COR-L47 (cell line): ENCODE data around the gene RAPGEF1.
"Not testable (repeated sequence)": the region's sequence is repeated elsewhere in the genome, so short reads cannot be mapped to it uniquely, and the experiment has no call there.

ENCODE experiments used
- DNase-seq: peaks from one replicate; lab custom pipeline; 2025; lab: John Stamatoyannopoulos, UW

Gene RAPGEF1

DNA sequence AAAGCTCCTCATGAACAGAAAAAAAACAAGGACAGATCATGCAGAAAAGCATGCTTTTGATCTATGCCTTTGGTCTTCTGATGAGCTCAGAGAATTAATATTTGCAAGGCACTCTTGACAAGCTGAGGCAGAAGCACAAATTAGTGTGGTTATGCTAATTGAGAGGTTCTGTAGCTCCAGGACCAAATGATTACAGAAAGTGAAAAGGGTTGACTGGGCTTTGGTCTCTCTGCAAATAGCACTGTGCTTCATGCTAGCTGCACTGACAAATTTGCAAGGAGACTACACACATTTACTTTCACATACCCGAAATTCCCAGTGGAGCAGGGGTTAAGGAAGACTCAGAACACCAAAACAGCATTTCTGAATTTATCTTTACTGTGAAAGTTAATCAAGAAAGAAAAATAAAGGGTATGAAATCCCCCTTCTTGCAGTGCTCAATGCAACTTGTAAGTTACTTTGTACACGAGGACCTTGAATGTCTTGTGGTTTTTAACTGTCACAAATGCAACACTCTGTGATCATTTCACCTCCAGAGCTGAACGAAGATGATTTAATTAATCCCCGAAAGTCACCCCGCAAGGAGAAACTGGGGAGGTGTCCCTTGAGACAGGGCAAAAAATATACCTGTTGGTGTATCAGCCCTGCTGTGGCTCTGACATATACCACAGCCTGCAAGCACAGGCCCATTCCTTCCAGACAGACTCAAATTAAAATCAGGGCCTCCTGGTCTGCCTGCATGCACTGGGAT is 11.9 kb downstream of the RAPGEF1 start:
- no peak for DNase-seq

DNA sequence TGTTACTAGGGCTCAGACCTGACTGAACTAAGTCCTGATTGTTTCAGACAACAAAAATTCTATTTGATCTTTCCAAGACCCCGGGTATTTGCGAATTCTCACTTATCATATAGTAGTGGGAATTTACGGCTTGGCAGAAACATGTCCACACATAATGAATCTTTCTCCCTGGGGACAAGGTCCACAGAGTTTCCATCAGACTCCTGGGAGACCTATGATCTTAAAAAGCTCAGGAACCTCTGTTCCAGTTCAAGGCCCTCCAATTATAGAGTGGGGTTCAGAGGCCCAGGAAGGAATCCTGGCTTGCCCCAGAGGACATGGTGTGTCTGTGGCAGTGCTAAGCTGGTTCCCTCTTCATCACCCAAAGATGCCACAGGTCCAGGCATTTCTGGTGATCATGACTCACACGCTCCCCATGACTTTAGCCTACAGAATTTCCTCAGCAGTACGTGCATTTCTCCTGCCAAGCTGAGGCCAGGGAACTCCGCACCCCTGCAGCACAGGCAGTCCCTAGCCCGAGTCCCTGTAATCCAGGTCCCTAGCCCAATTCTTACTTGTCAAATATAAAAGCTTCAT is 12.6 kb downstream of the RAPGEF1 start:
- no peak for DNase-seq

DNA sequence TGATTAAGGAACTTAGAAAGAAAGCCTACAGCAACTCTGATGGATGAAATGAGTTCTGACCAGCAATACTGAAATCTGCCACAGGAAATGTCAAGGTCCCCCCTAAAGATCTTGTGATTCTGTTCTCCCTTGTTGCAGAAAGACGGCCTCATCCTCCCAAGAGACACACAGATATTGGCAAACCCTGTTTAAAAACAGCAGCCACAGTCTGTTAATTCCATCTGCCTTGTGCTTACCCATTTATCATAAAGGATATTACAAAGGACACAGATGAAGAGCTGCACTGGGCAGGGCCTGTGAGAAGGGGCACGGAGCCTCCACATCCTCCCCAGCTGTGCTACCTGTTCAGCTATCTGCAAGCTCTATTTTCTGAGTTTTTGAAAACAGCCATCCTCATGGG is 15.2 kb downstream of the RAPGEF1 start:
- no peak for DNase-seq

DNA sequence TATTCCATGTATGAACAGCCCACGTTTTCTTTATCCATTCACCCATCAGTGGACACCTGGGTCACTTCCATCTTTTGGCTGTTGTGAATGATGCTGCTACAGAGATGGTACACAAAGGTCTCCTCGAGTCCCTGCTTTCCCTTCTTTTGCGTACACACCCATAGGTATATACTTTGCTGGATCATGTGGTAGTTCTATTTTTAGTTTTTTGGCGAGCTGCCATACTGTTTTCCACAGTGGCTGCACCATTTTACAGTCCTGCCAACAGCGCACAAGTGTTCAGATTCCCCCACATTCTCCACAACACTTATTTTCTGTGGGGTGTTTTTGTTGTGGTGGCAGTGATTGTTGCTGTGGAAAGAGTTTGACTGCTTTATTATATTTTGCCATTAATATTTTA is 16.2 kb downstream of the RAPGEF1 start:
- no peak for DNase-seq

DNA sequence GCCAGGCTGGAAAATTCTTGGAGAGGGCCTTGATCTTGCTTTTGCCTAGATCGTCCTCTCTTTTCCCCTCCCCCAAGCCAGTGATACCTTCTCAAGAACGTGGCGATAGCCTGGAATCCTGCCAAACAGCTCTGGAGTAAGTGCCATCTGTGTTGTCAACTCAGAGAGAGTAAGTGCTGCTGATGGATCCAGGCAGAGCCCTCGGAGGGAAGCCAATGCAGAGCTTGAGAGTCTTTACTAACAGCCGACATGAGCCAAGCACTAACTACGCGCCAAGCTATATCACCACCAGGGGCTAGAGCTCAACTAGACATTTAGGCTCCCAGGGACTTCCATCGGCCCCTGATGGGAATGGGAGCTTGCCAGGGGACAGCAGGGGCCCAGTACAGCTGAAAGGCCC is 17.6 kb downstream of the RAPGEF1 start:
- no peak for DNase-seq

DNA sequence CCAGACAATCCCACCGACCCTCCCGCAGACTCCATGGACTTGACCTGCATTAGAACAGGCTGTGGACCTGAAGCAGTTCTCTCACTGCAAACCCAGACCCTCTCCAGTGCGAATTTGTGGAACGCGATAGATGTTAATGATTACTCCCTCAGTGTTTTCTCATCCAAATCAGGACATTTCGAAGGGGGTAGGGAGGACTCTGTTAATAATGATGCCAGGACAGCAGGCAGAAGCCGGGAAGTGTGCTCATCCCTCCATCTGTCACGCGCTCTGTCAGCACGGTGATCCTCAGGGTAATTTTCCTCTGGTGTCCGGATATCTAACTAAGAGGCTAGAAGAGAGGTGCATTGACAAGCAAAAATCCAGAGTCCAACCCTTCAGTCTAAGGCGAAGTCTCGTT is 18.8 kb downstream of the RAPGEF1 start:
- no peak for DNase-seq

DNA sequence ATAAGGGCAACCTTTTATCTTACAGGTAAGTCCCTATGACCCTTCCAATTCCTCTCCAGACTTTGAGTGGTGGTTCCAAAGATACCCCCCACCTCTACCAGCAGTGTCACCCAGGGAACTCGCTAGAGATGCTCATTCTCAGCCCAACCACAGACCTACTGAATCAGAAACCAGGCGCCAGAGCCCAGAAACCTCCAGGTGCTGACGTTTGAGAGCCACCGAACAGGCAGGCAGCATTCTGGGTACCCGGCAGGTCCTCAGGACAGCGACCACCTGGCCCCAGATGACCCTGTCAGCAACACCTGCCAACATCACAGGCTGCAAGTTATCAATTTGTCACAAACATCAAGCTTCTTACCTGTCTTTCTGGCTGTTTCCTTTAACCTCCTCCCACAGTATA is 19.5 kb downstream of the RAPGEF1 start:
- no peak for DNase-seq

DNA sequence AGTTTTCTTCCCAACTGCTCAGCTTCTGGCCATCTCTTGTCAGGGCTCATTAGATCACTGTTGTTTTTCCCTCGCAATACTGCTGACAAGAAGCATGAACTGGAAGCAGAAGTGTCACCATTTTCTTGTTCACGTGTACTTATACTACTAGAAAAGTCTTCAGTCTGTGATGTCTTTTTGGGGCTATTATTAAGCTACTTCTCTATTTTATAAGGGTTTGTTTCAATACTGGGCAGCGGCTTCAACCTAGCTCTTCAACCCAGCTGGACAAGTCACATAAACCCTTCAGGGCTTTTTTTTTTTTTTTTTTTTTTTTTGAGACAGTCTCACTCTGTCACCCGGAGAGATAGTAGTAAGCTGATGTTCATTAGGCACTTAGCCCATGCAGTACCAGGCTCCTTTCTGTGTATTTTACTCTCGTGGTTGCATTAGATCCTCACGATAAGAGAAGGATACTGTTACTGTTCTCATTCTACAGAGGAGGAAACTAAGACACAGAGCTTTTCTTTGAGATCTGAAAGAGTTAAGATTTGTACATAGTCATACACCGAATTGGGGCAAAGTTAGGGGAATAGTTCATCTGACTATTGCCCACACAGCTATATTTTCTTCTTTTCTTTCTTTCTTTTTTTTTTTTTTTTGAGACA is 20.5 kb downstream of the RAPGEF1 start:
- no peak for DNase-seq

DNA sequence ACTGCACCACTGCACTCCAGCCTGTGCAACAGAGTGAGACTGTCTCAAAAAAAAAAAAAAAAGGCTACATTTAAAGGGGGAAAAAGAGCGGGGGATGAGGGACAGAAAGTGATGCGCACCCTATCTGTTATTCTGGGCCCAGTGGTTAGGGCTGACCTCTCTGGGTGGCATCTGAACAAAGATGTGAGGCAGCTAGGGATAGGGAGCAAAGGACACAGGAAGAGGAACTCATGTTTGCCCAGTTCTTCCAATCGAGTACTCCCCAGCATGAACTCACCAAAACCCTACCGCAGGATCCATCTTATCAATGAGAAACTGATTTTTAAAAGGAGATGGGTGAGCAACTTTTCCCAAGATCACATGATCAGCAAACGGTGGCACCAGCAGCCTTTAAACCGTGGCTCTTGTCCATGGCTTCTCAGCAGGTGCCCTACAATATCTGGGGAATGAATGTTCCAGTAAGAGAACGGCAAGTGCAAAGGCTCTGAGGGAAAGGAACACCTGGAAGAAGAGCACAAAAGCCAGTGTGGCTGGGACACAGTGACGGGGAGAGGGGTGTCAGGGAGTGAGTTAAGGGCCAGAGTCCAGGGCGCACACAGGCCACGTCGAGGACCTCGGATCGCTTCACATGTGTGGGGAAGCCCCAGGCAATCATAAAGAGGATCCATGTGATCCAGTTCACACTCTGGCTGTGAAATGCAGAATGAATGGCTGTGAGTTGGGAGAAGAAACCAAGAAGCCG is 22.0 kb downstream of the RAPGEF1 start:
- no peak for DNase-seq

DNA sequence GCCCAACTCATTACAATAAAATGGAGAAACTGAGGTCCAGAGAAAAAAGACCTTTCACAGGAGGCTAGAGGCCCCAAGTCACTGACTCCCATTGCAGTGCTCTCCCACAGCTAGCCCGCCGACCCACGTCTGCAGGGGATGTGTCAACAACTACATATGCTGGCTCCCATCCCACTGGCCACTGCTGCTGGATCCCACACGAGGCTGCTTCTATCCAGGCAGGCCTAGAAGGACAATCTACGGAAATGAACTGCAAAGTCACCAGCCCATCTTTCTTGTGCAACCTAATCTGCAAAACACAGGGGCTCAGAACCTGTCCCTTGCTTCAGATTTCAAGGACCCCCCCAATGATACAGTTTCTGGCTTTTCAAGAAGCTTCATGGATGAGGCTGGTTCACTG is 24.0 kb downstream of the RAPGEF1 start:
- DNase-seq: no peak

DNA sequence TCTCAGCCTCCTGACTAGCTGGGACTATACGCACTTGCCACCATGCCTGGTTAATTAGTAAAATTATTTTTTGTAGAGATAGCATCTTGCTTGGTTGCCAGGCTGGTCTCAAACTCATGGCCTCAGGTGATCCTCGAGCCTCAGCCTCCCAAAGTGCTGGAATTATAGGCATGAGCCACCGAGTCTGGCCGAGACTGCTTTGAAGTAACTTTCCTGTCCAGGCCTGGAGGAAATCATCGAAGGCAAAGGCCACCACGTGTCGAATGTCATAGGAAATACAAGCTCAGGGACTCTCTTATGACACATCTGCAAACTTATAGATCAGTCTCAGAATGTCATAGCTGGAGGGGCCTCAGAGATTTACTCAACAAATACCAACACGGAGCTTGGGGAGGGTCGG is 25.1 kb downstream of the RAPGEF1 start:
- no peak for DNase-seq

DNA sequence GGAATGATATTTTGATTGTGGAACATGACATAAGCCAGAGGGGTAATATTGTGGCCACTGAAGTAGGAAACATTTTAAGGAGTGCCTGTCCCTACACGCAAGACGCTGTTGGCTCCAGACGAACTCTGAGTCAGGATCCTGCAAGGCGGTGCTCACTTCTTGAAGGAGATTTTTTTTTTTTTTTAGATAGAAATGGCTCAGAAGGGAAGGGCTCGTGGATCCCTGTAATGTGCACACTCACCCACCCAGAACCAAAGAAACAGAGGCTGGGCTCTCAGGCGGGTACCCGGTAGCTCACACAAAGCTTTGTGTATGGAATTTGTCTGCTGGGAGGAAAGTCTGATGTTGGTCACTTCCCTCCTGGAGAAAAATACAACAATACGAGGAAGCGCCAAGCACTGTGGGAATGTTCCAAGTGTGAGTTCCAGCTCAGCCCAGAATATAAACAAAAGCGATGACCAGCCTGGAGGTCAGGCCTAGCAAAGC is 25.7 kb downstream of the RAPGEF1 start:
- no peak for DNase-seq

DNA sequence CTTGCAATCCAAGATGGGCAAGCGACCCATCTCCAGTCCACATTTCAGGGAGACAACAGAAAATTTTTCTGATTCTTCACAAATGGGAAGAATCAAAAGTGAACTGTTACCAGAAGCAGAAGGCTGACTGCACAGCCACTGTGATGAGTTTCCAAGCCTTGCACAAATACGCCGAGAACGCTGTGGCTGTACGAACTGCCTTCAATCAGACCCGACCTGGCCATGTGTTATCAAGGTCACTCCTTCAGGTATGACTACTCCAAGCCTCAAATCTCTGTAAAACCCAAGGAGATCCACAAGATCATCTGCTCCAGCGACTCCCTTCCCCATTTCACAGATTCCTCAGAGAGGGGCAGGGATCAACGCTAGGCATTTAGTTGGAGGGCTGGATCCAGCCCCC is 26.9 kb downstream of the RAPGEF1 start:
- DNase-seq: no peak

DNA sequence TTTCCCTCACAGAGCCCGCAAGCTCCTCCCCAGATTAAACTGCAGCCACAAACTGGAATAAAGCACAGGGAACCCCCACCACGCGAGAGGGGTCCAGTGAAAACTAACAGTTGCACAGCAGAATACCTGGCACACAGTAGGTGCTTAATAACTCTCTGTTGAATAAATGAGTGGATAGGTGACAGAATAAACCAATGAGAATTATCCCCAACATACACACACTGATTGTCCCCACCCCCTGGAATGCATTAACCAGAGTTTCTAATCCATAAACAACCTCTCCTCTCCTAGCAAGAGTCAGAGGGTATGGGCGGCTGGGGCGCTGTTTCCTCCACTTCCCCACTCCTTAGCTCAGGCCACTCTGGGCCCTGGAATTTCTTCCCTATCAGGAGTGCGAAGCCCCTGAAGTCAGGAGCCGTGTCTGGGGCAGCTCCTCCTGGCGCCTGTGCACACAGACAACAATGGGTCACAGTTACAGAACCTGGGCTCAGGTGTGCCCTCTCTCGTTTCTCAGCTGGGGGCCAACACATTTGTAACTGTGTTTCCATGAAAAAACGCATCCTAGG is 27.6 kb downstream of the RAPGEF1 start:
- no peak for DNase-seq

DNA sequence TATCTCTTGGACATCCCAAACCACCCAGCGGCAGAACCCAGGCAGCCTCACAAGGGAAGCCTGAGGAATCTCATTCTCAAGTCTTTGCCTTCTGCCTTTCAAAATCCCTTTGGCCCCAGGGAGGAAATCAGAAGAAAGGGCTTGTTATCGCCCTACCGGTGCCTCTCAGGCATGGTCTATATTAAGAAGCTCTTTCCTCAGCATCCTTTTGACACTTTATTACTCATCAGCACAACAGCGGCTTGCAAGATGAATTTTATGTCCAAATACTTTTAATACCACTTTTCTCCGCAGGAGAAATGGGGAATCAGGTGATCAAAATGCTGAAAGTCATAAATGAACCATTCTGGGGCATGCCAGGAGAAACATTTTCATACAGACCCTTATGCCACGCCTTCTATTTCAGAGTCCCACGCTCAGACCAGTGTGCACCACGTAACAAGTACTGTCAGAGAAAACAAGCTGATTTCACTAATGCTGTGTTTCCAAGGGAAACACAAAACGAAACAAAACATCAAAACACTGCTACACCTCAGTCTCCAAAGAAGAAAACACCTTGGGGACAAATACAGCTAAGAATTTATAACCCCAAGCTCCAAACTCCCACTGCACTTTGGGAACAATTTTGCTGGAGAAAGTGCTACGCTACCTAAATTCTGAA is 30.0 kb downstream of the RAPGEF1 start:
- no peak for DNase-seq

DNA sequence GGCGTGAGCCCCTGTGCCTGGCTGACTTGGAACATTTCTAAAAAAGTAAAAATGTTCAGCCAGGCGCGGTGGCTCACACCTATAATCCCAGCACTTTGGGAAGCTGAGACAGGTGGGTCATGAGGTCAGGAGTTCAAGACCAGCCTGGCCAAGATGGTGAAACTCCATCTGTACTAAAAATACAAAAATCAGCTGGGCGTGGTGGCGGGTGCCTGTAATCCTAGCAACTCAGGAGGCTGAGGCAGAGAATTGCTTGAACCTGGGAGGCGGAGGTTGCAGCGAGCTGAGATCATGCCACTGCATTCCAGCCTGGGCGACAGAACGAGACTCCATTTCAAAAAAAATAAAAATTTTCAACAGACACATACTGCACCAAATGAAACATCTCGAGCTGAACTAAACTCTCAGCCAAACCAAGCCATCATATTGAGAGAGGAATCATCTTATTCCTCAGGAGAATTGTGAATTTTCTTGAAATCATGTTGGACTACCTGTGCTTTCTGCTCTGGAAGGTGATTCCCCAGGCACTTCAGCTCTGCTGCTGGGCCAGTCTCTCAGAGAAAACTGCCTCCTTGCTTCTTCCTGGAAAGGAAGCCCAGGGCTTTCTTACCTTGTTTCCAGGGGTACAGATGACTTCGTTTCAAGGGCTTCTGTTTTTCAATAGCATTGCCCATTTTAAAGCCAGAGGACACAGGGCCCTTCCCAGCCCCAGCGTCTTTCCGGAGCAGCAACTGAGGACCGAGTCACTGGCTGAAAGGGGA is 30.7 kb downstream of the RAPGEF1 start:
- DNase-seq: not testable (repeated sequence)

DNA sequence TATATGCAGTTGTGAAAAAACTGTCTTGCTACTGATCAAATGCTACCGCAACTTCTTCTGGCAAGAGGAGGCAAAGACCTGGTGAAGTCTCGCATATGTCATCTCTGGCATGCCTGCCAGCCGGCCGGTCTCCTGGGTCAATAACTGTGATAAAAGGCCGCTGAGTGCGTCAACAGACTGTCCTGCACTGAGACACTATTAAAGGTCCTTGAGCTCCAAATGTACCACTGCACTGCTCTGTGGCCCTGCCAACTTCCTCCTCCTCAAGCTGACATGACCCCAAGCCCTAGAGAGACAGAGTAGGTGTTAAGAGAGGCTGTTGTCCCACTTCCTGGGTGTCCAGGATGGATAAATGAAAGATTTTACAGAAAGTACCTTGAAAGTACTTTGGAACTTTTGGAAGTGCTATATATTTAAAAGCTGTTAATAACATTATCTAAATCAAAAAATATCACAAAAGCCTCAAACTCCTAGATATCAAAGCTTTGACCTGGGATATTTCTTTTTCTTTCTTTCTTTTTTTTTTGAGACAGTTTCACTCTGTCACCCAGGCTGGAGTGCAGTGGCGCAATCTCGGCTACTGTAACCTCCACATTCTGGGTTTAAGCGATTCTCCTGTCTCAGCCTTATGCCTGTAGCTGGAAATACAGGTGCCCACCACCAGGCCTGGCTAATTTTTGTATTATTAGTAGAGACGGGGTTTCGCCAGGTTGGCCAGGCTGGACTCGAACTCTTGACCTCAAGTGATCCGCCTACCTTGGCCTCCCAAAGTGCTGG is 31.5 kb downstream of the RAPGEF1 start:
- no peak for DNase-seq

DNA sequence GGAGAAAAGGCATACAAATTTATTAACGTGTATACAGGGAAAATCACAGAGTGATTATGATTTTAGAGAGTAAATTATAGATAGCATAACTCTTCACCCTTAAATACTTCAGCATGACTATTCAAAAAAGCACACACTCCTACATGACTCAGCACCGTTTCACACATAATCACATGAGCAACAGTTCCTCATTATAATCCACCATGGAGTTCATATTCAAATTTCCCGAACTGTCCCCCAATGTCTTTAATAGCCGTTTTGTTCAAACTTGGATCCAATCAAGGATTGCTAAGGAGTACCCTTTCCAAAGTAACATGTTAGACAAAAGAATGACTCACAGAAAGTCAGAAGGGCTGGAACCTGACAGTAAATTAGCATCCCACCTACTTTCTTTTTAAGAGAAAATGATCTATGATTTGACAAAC is 32.1 kb downstream of the RAPGEF1 start:
- DNase-seq: no peak

DNA sequence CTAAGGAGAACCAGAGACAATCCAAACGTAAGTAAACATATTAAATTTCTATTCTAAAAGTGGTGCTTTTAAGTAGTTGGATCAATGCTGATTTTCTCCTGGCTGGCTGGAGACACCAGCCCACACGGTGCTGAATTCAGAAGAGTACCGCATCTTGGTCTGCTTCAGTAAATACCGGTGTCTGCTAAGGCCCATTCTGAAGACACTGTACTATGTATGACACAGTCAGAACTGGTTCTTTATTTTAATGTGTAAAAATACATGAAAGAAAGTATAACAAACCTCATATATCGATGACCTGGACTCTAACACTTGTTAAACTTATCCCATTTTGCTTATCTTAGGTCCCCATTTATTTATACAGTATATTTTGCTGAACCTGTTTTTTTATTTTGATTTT is 32.8 kb downstream of the RAPGEF1 start:
- no peak for DNase-seq

DNA sequence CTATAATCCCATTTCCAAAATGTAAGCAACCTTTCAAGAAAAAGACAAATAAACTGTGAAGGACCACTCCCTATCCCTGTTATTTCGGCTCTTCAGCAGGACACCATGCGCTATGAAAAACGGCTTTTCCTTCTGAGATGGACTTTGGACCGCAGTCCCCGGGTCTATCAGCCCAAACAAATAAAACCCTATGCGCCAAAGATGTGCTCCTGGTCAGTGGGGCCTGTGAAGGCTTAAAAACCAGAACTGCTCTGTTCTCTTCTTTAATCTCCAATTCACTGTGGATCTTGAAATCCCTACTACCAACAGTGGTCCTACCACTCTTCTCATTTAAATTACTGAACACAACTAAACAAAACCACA is 33.3 kb downstream of the RAPGEF1 start:
- no peak for DNase-seq
